ENCODE data around the gene ACAN. TPM values are rescaled to one million over a fixed set of nuclear protein-coding genes. Genes with fewer than 3 reads are reported as not detected.

The ACAN gene
- total and polyA plus RNA-seq, 2 donors (not counting 3 experiments of a cell fraction or from before 2014, with no cell fraction given) = not detected

- no peak overlapping the region for H3K4me2 ChIP-seq (ENCODE audit: insufficient read depth, low read length)
These were observed 31.1 kb downstream of the ACAN start for GRCh38 chr15:88834211-88834812.

More at GRCh38 chr15:88834211-88834812, 31.1 kb downstream of the ACAN start:
- intact Hi-C loops (cut with micrococcal nuclease) = loop anchor here (1.0 kb wide), 3 partner anchors 177 to 358 kb away; no protein-coding TSS in a partner anchor
- Histone ChIP-seq H2AFZ (ENCODE audit: low read depth, low read length) (no peak overlapping the region), H3K9me3 (replicated peaks; ENCODE audit: control insufficient read depth, insufficient read depth, low read length) (no peaks in the 10 kb centered on the region), H3K27ac (ENCODE audit: insufficient read depth, low read depth, low read length) (no peak overlapping the region), H3K9ac (replicated peaks; ENCODE audit: extremely low read depth, insufficient read depth, low read length) (no peak overlapping the region), H3K27me3 (ENCODE audit: control insufficient read depth in 2 of 2, insufficient read depth in 2 of 2, low read length in 2 of 2) (no peaks in the 10 kb centered on the region), H3K4me1 (ENCODE audit: control insufficient read depth, extremely low read depth, insufficient read depth, low read length) (no peaks in the 10 kb centered on the region), H3K9me1 (replicated peaks; ENCODE audit: control insufficient read depth, extremely low read depth, insufficient read depth, low read length) (no peaks in the 10 kb centered on the region), H3K36me3 (ENCODE audit: control insufficient read depth in 2 of 2, extremely low read depth in 1 of 2, insufficient read depth in 2 of 2, low read length in 2 of 2) (no peaks in the 10 kb centered on the region), H4K20me1 (replicated peaks; ENCODE audit: control insufficient read depth, extremely low read depth, insufficient read depth, low read length) (no peaks in the 10 kb centered on the region), H3K4me3 (replicated peaks in 1 of 3; ENCODE audit: insufficient read depth in 1 of 3, low read depth in 1 of 3, low read length in 3 of 3) (no peak overlapping the region), H3K79me2 (ENCODE audit: control insufficient read depth, insufficient read depth, low read length) (no peaks in the 10 kb centered on the region)
- BruUV-seq (replicated peaks) = no TSS peak
- dilution Hi-C loops (cut with MboI; ENCODE audit: extremely low pct_ligation_motif_present, low sequenced_read_pairs) = no loop called here
- ChIA-PET POLR2A (no interaction called here), CTCF (interaction anchor here (0.7 to 3.8 kb wide), 22 partner anchors 8 to 367 kb away, joined by 3 to 126 read pairs (median 3); partner anchors contain the start of genes MRPL46 and MRPS11)
- peak; percentile 20 for DNase-seq (ENCODE audit: low read depth, low spot score)
- FAIRE-seq = no peak
- TF ChIP-seq CTCF (IDR thresholded peaks at IDR 0.05; ENCODE audit: extremely low read depth in 1 of 2, insufficient read depth in 1 of 2, low read depth in 1 of 2, low read length in 2 of 2) (peak; percentile 53 to 65), POLR2A (IDR thresholded peaks at IDR 0.05; ENCODE audit: low read depth, low read length) (no peak), GATA2 (IDR thresholded peaks at IDR 0.05; ENCODE audit: insufficient read depth, insufficient read length, low read depth, low read length) (no peak), EZH2 (IDR thresholded peaks at IDR 0.05; ENCODE audit: borderline replicate concordance, low read depth, low read length, severe bottlenecking) (no peak), MYC (IDR thresholded peaks at IDR 0.05; ENCODE audit: low read depth, low read length) (no peak)
